ENCODE results near the gene MRPL12. TPM values are rescaled to one million over a fixed set of nuclear protein-coding genes. Genes with fewer than 3 reads are reported as not detected.

MRPL12 gene
- 59.9 and 63.0 TPM in 2 replicates for polyA plus RNA-seq (2013)

DNA sequence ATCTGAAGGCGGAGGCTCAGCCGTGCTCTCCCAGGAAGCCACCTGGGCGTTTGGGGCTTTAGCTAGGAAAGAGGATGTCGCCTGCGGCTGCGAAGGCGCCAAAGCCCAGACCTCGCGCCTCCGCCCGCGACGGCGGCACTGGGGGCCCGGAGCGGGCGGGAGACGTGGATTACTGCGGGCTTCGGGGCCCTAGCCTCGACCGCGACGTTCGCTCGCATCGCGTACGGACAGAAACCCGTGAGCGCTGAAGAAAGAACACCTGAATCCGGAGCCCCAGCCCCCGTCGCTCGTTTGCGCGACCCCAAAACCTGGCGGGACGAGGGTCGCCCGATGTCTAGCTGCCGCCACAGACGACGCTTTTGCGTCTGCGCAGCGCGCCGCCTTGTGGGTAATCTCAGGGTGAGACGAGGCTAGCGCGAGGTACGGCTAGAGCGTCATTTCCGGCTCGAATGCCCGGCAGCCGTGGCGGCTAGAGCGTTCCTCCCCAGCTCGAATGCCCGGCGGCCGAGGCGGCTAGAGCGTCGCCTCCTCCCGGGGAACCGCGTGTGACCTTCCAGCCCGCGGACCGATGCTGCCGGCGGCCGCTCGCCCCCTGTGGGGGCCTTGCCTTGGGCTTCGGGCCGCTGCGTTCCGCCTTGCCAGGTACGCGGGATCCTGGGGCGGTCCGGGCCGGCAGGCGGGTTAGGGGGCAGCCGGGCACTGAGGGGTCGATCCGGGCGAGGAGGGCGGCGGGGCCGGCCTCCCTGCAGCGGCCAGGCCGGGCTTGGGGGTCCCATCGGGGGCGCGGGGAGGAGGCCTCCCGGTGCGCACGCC is at the start of gene MRPL12:
TSS of gene MRPL12 (plus strand) at position 434 of the 813 bp plus-strand sequence. CDS start at position 569, 135 bp downstream.
- no peaks in the 10 kb centered on the region for H3K27me3 ChIP-seq (ENCODE audit: insufficient read depth, low read length)
- H3K4me1 ChIP-seq (ENCODE audit: control insufficient read depth in 1 of 2, insufficient read depth in 2 of 2, low read length in 2 of 2), result peaks cover 15 to 16% of the 10 kb centered on the region in 2 experiments
- WGBS (ENCODE audit: extremely low coverage, insufficient coverage, insufficient read length), result no CpG with 5 or more reads among the region's 102 CpGs
- peak within 1 kb of the TSS; percentile 90 for H2AK5ac ChIP-seq (ENCODE audit: low read length)
- H3K9ac ChIP-seq (ENCODE audit: low read length), result peak within 1 kb of the TSS; percentile 98
- H3K23ac ChIP-seq (ENCODE audit: low read length), result no peak within 1 kb of the TSS
- H3K18ac ChIP-seq (ENCODE audit: low read length), result peak within 1 kb of the TSS; percentile 80
- H2BK120ac ChIP-seq (ENCODE audit: insufficient read depth, low read length, poor library complexity), result peak within 1 kb of the TSS; percentile 70
- H4K8ac ChIP-seq (ENCODE audit: low read depth, low read length), result peak within 1 kb of the TSS; percentile 92
- H3K4me3 ChIP-seq (ENCODE audit: low read depth, low read length), result peak within 1 kb of the TSS; percentile 99
- peak within 1 kb of the TSS; percentile 81 for H4K12ac ChIP-seq (ENCODE audit: low read depth, low read length)
- H3K9me3 ChIP-seq (ENCODE audit: insufficient read depth, low read depth, low read length), result peaks cover 2% of the 10 kb centered on the region
- H3K79me2 ChIP-seq (ENCODE audit: control insufficient read depth, insufficient read depth, low read length, poor library complexity), result peaks cover 18% of the 10 kb centered on the region
- peak within 1 kb of the TSS; percentile 86 for H2AFZ ChIP-seq (ENCODE audit: insufficient read depth, low read length, poor library complexity)
- H3K14ac ChIP-seq (ENCODE audit: low read length), result peak within 1 kb of the TSS; percentile 90
- peak within 1 kb of the TSS; percentile 98 for H3K4ac ChIP-seq (ENCODE audit: low read depth, low read length)
- peak within 1 kb of the TSS; percentile 95 for H4K91ac ChIP-seq (ENCODE audit: low read depth, low read length)
- peaks cover 12% of the 10 kb centered on the region for H3K79me1 ChIP-seq (ENCODE audit: low read length)
- peak; percentile 93 to 96 for DNase-seq
- H3K27ac ChIP-seq (ENCODE audit: low read depth, low read length), result peak within 1 kb of the TSS; percentile 62
- peak within 1 kb of the TSS; percentile 20 for H2BK12ac ChIP-seq (ENCODE audit: low read length)
- H3K36me3 ChIP-seq (ENCODE audit: control insufficient read depth in 1 of 2, insufficient read depth in 2 of 2, low read length in 2 of 2), result peaks cover 60 to 61% of the 10 kb centered on the region in 2 experiments
- H3K4me2 ChIP-seq (ENCODE audit: low read length), result peak within 1 kb of the TSS; percentile 97
- H2BK5ac ChIP-seq (ENCODE audit: low read depth, low read length, poor library complexity), result peak within 1 kb of the TSS; percentile 82

DNA sequence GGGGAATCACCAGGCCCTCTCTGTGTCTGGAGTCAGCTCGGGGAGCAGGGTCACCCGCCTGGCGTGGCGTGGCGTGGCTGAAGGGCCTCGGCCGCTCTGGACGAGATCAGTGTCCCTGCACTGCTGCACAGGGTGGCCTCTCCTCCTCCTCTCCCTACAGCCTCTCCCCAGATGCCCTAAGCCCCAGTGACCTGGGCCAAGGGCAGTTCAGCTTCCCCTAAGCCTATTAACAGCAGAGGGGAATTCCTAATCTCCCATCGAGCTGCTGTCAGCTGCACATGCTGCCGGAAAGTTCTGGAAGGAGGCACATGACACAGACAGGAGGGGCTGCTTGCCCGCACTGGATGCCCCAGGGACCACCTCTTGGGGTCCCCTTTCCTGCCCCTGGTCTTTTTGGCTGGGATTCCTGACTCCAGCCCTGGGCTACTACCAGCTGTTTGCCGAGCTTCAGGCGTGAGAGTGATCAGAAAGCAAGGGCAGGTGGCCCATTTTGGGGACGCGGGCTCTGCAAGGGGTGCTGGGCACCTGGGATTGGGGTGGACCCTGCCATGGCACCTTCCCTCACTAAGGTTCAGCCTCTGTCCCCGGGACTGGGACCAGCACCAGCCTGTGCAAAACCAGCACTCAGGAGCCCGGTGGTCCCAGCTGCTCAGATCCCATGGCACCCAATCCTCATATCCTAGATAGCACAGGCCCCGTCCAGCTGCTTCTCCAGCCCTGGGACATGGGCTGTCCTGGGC is 47.6 kb upstream of the MRPL12 start:
- Histone ChIP-seq H4K91ac (ENCODE audit: low read depth, low read length) (no peak overlapping the region), H2BK12ac (ENCODE audit: low read length) (no peak overlapping the region), H2BK120ac (ENCODE audit: insufficient read depth, low read length, poor library complexity) (no peak overlapping the region), H4K8ac (ENCODE audit: low read depth, low read length) (no peak overlapping the region), H2AK5ac (ENCODE audit: low read length) (no peak overlapping the region), H2AFZ (ENCODE audit: insufficient read depth, low read length, poor library complexity) (no peak overlapping the region), H3K4me2 (ENCODE audit: low read length) (no peak overlapping the region), H3K79me1 (ENCODE audit: low read length) (no peaks in the 10 kb centered on the region), H3K9ac (ENCODE audit: low read length) (no peak overlapping the region), H3K4me3 (ENCODE audit: low read depth, low read length) (no peak overlapping the region), H3K27ac (ENCODE audit: low read depth, low read length) (no peak overlapping the region), H3K18ac (ENCODE audit: low read length) (no peak overlapping the region), H3K79me2 (ENCODE audit: control insufficient read depth, insufficient read depth, low read length, poor library complexity) (no peaks in the 10 kb centered on the region), H2BK5ac (ENCODE audit: low read depth, low read length, poor library complexity) (no peak overlapping the region), H3K4ac (ENCODE audit: low read depth, low read length) (no peak overlapping the region), H3K36me3 (ENCODE audit: control insufficient read depth in 1 of 2, insufficient read depth in 2 of 2, low read length in 2 of 2) (no peaks in the 10 kb centered on the region), H3K4me1 (ENCODE audit: control insufficient read depth in 1 of 2, insufficient read depth in 2 of 2, low read length in 2 of 2) (peaks cover 0 to 2% of the 10 kb centered on the region in 2 experiments), H4K12ac (ENCODE audit: low read depth, low read length) (no peak overlapping the region), H3K27me3 (ENCODE audit: insufficient read depth, low read length) (no peaks in the 10 kb centered on the region), H3K9me3 (ENCODE audit: insufficient read depth, low read depth, low read length) (peaks cover 4% of the 10 kb centered on the region), H3K14ac (ENCODE audit: low read length) (no peak overlapping the region), H3K23ac (ENCODE audit: low read length) (no peak overlapping the region)
- WGBS (ENCODE audit: extremely low coverage, insufficient coverage, insufficient read length), result no CpG with 5 or more reads among the region's 18 CpGs
- no peak for DNase-seq

DNA sequence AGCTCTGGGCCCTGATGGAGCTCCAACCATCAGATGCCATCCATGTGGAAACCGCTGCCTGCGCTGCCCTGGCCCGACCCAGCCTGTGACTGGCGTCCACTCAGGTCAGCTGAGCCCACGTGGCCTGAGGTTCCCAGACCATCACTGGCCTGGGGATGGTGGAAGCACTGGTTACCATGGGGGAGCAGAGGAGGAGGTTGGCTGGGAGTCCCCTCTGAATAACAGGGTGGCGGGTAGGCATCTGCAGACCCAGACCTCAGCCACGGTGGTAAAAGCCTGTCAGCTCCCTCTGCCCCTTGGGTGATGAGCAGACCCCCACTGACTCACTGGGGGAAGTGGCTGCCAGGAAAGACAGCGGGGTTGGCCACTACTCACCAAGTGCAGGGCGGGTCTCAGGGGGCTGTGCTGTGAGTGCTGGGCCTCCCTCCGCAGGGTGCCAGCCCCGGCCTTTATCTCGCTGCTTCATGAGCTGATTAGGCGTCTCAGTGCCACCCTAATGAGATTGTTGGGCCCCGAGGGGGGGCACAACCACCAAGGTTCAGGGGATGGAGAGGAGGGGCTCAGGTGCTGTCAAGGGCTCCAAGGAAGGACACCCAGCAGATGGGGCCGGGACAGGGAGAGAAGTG is 46.9 kb upstream of the MRPL12 start, which contains the start of gene PDE6G:
TSS of gene PDE6G (minus strand) at position 425 of the 626 bp plus-strand sequence. CDS start 3,237 bp downstream, outside the sequence.
- no peak within 1 kb of the TSS for H3K9ac ChIP-seq (ENCODE audit: low read length)
- H3K27me3 ChIP-seq (ENCODE audit: insufficient read depth, low read length), result no peaks in the 10 kb centered on the region
- H2AFZ ChIP-seq (ENCODE audit: insufficient read depth, low read length, poor library complexity), result no peak within 1 kb of the TSS
- H2BK5ac ChIP-seq (ENCODE audit: low read depth, low read length, poor library complexity), result no peak within 1 kb of the TSS
- DNase-seq, result no peak
- H2AK5ac ChIP-seq (ENCODE audit: low read length), result no peak within 1 kb of the TSS
- no CpG with 5 or more reads among the region's 15 CpGs for WGBS (ENCODE audit: extremely low coverage, insufficient coverage, insufficient read length)
- no peak within 1 kb of the TSS for H3K18ac ChIP-seq (ENCODE audit: low read length)
- no peak within 1 kb of the TSS for H3K14ac ChIP-seq (ENCODE audit: low read length)
- H3K4me3 ChIP-seq (ENCODE audit: low read depth, low read length), result no peak within 1 kb of the TSS
- H3K36me3 ChIP-seq (ENCODE audit: control insufficient read depth in 1 of 2, insufficient read depth in 2 of 2, low read length in 2 of 2), result no peaks in the 10 kb centered on the region
- no peak within 1 kb of the TSS for H3K27ac ChIP-seq (ENCODE audit: low read depth, low read length)
- no peaks in the 10 kb centered on the region for H3K79me2 ChIP-seq (ENCODE audit: control insufficient read depth, insufficient read depth, low read length, poor library complexity)
- no peak within 1 kb of the TSS for H4K12ac ChIP-seq (ENCODE audit: low read depth, low read length)
- no peak within 1 kb of the TSS for H3K4me2 ChIP-seq (ENCODE audit: low read length)
- H3K79me1 ChIP-seq (ENCODE audit: low read length), result no peaks in the 10 kb centered on the region
- no peak within 1 kb of the TSS for H3K4ac ChIP-seq (ENCODE audit: low read depth, low read length)
- peaks cover 4% of the 10 kb centered on the region for H3K9me3 ChIP-seq (ENCODE audit: insufficient read depth, low read depth, low read length)
- H4K91ac ChIP-seq (ENCODE audit: low read depth, low read length), result no peak within 1 kb of the TSS
- peaks cover 0 to 2% of the 10 kb centered on the region in 2 experiments for H3K4me1 ChIP-seq (ENCODE audit: control insufficient read depth in 1 of 2, insufficient read depth in 2 of 2, low read length in 2 of 2)
- H2BK12ac ChIP-seq (ENCODE audit: low read length), result no peak within 1 kb of the TSS
- H2BK120ac ChIP-seq (ENCODE audit: insufficient read depth, low read length, poor library complexity), result no peak within 1 kb of the TSS
- no peak within 1 kb of the TSS for H3K23ac ChIP-seq (ENCODE audit: low read length)
- no peak within 1 kb of the TSS for H4K8ac ChIP-seq (ENCODE audit: low read depth, low read length)

DNA sequence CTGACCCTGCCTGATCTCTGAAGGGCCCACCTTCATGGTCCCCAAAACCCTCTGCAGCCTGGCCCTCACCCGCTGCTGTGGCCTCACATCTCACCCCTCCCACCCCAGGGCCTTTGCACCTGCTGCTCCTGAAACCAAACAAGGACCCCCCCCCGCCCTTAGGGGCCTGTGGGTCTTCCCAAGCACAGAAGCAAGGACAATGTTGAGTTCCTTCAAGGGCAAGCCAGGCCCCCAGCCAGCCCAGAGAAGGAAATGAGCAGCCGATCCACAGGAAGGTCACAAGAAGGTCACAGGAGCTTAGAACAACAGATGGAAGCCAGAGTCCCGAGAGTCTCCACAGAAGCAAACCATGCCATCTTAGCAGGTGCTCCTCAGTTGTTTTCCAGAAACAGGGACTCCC is 46.3 kb upstream of the MRPL12 start:
- H3K4me1 ChIP-seq (ENCODE audit: control insufficient read depth in 1 of 2, insufficient read depth in 2 of 2, low read length in 2 of 2), result peaks cover 0 to 2% of the 10 kb centered on the region in 2 experiments
- H4K91ac ChIP-seq (ENCODE audit: low read depth, low read length), result no peak overlapping the region
- H3K27ac ChIP-seq (ENCODE audit: low read depth, low read length), result no peak overlapping the region
- H3K9me3 ChIP-seq (ENCODE audit: insufficient read depth, low read depth, low read length), result peaks cover 2% of the 10 kb centered on the region
- H3K18ac ChIP-seq (ENCODE audit: low read length), result no peak overlapping the region
- H2BK5ac ChIP-seq (ENCODE audit: low read depth, low read length, poor library complexity), result no peak overlapping the region
- H3K4ac ChIP-seq (ENCODE audit: low read depth, low read length), result no peak overlapping the region
- H2BK12ac ChIP-seq (ENCODE audit: low read length), result no peak overlapping the region
- H2AK5ac ChIP-seq (ENCODE audit: low read length), result no peak overlapping the region
- no peak overlapping the region for H2AFZ ChIP-seq (ENCODE audit: insufficient read depth, low read length, poor library complexity)
- no peak overlapping the region for H2BK120ac ChIP-seq (ENCODE audit: insufficient read depth, low read length, poor library complexity)
- no CpG with 5 or more reads among the region's 4 CpGs for WGBS (ENCODE audit: extremely low coverage, insufficient coverage, insufficient read length)
- no peak overlapping the region for H3K23ac ChIP-seq (ENCODE audit: low read length)
- no peak overlapping the region for H3K4me3 ChIP-seq (ENCODE audit: low read depth, low read length)
- H3K9ac ChIP-seq (ENCODE audit: low read length), result no peak overlapping the region
- H3K79me1 ChIP-seq (ENCODE audit: low read length), result no peaks in the 10 kb centered on the region
- no peaks in the 10 kb centered on the region for H3K79me2 ChIP-seq (ENCODE audit: control insufficient read depth, insufficient read depth, low read length, poor library complexity)
- H3K14ac ChIP-seq (ENCODE audit: low read length), result no peak overlapping the region
- H4K8ac ChIP-seq (ENCODE audit: low read depth, low read length), result no peak overlapping the region
- DNase-seq, result no peak
- no peak overlapping the region for H4K12ac ChIP-seq (ENCODE audit: low read depth, low read length)
- no peaks in the 10 kb centered on the region for H3K27me3 ChIP-seq (ENCODE audit: insufficient read depth, low read length)
- no peak overlapping the region for H3K4me2 ChIP-seq (ENCODE audit: low read length)
- H3K36me3 ChIP-seq (ENCODE audit: control insufficient read depth in 1 of 2, insufficient read depth in 2 of 2, low read length in 2 of 2), result no peaks in the 10 kb centered on the region

Measured in trophoblast cell (in vitro differentiated cells and primary cell).